K562 (cell line): ENCODE data around the gene TUBB1. TPM values are rescaled to one million over a fixed set of nuclear protein-coding genes. Genes with fewer than 3 reads are reported as not detected.

ENCODE experiments used
- CBX3 ChIP-seq, 2 experiments: IDR thresholded peaks; 1 replicate in 1 of 2; 2 replicates in 1 of 2; pipeline ENCODE4 v1.6.1; 2012; ENCODE audit warnings: inconsistent platforms in 2 of 2, low read length in 2 of 2, borderline replicate concordance in 1 of 2, control low read depth in 1 of 2
- HNRNPL ChIP-seq: fragments of 200-400 bp; formaldehyde crosslinking; IDR thresholded peaks from 2 replicates; pipeline ENCODE4 v1.6.1; 2017; ENCODE audit warnings: low read depth, mild to moderate bottlenecking, low read length
- NFXL1 ChIP-seq: fragments of 450-650 bp; formaldehyde crosslinking; IDR thresholded peaks from 2 replicates; pipeline ENCODE4 v1.4.0; 2021; ENCODE audit warnings: mild to moderate bottlenecking
- NONO ChIP-seq, 2 experiments: fragments of 200-400 bp in 1 of 2; fragments of 450-650 bp in 1 of 2; formaldehyde crosslinking in 1 of 2; IDR thresholded peaks; 2 replicates each; pipeline ENCODE4 v1.6.1; 2017; ENCODE audit warnings: low read depth in 2 of 2, mild to moderate bottlenecking in 2 of 2, moderate library complexity in 2 of 2, low read length in 1 of 2
- POLR3G ChIP-seq: IDR thresholded peaks from 2 replicates; pipeline ENCODE4 v1.6.1; 2011; ENCODE audit not compliant: insufficient read length, insufficient replicate concordance; ENCODE audit errors: extremely low read depth
- ZNF445 ChIP-seq: fragments of 250-450 bp; sonication (Bioruptor Pico); IDR thresholded peaks from 2 replicates; pipeline ENCODE4 v1.4.0; 2020; ENCODE audit warnings: low read depth, mild to moderate bottlenecking, moderate library complexity
- ZNF79 ChIP-seq: fragments of 250-450 bp; sonication (Bioruptor Pico); IDR thresholded peaks from 2 replicates; pipeline ENCODE4 v1.4.0; 2020; ENCODE audit warnings: low read depth, mild to moderate bottlenecking, moderate library complexity
- polyA plus RNA-seq, 8 experiments: library from polyadenylated mRNA; depleted of rRNA in 4 of 8; stranded (reverse) in 5 of 8; unstranded in 3 of 8; fragments of >200 nt; fragmentation: Nextera tagmentation in 2 of 8; fragmentation: Illumina TruSeq in 1 of 8; extraction: Ambion mirVana in 2 of 8; extraction: Trizol in 1 of 8; gene quantifications; 2 replicates each; pipeline versions ENCODE4 v1.2.1 to v1.2.3, GENCODE V29; 2011 to 2014; ENCODE audit warnings: inconsistent platforms in 1 of 8, missing spikeins in 1 of 8
- total RNA-seq, 7 experiments: library from RNA; depleted of rRNA in 6 of 7; stranded (reverse); fragments of >200 nt in 6 of 7; fragmentation: Illumina TruSeq in 2 of 7; extraction: Trizol in 2 of 7; gene quantifications; 2 replicates each; pipeline versions ENCODE4 v1.2.1 to v1.2.3, GENCODE V29; 2011 to 2021; ENCODE audit warnings: low replicate concordance in 1 of 7
- TF ChIP-seq, protein P1 (sequence below): fragments of 200-600 bp; sonication (generic); IDR thresholded peaks from one replicate; pipeline ENCODE4 v1.6.1; 2012; ENCODE audit warnings: mild to moderate bottlenecking, low read depth, low read length, inconsistent platforms
- TF ChIP-seq, protein P2 (sequence below): fragments of 250-450 bp; sonication (Bioruptor Pico); IDR thresholded peaks from 2 replicates; pipeline ENCODE4 v1.8.0; 2021; ENCODE audit warnings: borderline replicate concordance, mild to moderate bottlenecking, moderate library complexity; ENCODE audit not compliant: poor library complexity, severe bottlenecking
- TF ChIP-seq, protein P3 (sequence below): sonication (generic); formaldehyde crosslinking; IDR thresholded peaks from 2 replicates; pipeline ENCODE4 v1.8.1; 2022; ENCODE audit warnings: missing genetic modification reagents
- TF ChIP-seq, protein P4 (sequence below), 2 experiments: IDR thresholded peaks; 2 replicates each; pipeline ENCODE4 v1.6.1; 2011; ENCODE audit warnings: borderline replicate concordance in 1 of 2, control low read depth in 1 of 2, low read depth in 1 of 2, low read length in 1 of 2, mild to moderate bottlenecking in 1 of 2, mixed read lengths in 1 of 2, moderate library complexity in 1 of 2; ENCODE audit not compliant: insufficient read depth in 1 of 2, insufficient read length in 1 of 2, poor library complexity in 1 of 2, severe bottlenecking in 1 of 2; ENCODE audit errors: extremely low read depth in 1 of 2

Gene TUBB1
- total and polyA plus RNA-seq, 9 of the 15 experiments (the other 6 are each of a cell fraction or from before 2014, with no cell fraction given), result 1.5 to 3.9 (median 2.4) TPM

DNA sequence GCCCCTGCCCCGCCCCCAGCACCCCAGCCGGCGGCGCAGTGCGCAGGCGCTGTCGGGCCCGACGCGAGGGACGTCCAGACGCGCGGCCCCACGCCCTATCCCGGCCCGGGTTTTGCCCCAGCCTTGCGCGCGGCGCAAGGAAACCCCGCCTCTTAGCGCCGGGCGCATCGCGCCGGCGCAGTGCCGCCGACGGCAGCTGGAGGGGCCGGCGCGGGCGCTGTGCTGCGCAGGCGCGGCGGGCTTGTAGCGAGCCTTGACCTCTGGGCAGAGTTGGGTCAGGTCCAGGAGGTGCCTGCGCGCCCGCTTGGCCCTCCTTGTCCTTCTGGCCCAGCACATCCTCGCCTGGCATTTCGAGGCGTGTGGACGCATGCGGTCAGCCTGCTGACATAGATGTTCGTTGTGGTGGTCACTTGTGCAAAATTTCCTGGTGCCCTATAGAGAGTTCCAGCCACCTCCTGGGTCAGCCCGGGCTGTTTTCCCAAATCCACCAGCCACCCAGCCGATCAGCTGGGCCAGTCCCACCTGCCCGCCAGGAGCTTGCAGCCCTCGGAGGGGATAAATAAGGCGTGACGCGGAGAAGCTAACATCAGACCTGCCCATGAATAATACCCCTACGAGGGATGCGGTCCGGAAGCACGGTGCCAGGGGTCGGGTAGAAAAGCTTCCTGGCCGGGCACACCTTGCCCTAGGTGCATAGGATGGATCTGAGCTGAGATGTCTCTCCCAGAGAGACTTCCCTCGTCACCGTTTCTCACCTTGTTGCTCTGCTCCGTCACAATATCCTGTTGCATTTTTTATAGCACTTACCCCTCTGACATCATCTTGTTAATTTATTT is 23.8 kb downstream of the TUBB1 start (continued):
- TF ChIP-seq, protein P1, sequence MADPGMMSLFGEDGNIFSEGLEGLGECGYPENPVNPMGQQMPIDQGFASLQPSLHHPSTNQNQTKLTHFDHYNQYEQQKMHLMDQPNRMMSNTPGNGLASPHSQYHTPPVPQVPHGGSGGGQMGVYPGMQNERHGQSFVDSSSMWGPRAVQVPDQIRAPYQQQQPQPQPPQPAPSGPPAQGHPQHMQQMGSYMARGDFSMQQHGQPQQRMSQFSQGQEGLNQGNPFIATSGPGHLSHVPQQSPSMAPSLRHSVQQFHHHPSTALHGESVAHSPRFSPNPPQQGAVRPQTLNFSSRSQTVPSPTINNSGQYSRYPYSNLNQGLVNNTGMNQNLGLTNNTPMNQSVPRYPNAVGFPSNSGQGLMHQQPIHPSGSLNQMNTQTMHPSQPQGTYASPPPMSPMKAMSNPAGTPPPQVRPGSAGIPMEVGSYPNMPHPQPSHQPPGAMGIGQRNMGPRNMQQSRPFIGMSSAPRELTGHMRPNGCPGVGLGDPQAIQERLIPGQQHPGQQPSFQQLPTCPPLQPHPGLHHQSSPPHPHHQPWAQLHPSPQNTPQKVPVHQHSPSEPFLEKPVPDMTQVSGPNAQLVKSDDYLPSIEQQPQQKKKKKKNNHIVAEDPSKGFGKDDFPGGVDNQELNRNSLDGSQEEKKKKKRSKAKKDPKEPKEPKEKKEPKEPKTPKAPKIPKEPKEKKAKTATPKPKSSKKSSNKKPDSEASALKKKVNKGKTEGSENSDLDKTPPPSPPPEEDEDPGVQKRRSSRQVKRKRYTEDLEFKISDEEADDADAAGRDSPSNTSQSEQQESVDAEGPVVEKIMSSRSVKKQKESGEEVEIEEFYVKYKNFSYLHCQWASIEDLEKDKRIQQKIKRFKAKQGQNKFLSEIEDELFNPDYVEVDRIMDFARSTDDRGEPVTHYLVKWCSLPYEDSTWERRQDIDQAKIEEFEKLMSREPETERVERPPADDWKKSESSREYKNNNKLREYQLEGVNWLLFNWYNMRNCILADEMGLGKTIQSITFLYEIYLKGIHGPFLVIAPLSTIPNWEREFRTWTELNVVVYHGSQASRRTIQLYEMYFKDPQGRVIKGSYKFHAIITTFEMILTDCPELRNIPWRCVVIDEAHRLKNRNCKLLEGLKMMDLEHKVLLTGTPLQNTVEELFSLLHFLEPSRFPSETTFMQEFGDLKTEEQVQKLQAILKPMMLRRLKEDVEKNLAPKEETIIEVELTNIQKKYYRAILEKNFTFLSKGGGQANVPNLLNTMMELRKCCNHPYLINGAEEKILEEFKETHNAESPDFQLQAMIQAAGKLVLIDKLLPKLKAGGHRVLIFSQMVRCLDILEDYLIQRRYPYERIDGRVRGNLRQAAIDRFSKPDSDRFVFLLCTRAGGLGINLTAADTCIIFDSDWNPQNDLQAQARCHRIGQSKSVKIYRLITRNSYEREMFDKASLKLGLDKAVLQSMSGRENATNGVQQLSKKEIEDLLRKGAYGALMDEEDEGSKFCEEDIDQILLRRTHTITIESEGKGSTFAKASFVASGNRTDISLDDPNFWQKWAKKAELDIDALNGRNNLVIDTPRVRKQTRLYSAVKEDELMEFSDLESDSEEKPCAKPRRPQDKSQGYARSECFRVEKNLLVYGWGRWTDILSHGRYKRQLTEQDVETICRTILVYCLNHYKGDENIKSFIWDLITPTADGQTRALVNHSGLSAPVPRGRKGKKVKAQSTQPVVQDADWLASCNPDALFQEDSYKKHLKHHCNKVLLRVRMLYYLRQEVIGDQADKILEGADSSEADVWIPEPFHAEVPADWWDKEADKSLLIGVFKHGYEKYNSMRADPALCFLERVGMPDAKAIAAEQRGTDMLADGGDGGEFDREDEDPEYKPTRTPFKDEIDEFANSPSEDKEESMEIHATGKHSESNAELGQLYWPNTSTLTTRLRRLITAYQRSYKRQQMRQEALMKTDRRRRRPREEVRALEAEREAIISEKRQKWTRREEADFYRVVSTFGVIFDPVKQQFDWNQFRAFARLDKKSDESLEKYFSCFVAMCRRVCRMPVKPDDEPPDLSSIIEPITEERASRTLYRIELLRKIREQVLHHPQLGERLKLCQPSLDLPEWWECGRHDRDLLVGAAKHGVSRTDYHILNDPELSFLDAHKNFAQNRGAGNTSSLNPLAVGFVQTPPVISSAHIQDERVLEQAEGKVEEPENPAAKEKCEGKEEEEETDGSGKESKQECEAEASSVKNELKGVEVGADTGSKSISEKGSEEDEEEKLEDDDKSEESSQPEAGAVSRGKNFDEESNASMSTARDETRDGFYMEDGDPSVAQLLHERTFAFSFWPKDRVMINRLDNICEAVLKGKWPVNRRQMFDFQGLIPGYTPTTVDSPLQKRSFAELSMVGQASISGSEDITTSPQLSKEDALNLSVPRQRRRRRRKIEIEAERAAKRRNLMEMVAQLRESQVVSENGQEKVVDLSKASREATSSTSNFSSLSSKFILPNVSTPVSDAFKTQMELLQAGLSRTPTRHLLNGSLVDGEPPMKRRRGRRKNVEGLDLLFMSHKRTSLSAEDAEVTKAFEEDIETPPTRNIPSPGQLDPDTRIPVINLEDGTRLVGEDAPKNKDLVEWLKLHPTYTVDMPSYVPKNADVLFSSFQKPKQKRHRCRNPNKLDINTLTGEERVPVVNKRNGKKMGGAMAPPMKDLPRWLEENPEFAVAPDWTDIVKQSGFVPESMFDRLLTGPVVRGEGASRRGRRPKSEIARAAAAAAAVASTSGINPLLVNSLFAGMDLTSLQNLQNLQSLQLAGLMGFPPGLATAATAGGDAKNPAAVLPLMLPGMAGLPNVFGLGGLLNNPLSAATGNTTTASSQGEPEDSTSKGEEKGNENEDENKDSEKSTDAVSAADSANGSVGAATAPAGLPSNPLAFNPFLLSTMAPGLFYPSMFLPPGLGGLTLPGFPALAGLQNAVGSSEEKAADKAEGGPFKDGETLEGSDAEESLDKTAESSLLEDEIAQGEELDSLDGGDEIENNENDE, result no peak
- TF ChIP-seq, protein P2, sequence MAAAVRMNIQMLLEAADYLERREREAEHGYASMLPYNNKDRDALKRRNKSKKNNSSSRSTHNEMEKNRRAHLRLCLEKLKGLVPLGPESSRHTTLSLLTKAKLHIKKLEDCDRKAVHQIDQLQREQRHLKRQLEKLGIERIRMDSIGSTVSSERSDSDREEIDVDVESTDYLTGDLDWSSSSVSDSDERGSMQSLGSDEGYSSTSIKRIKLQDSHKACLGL (CRISPR knock-in tag), result no peak
- TF ChIP-seq ZNF445 (no peak), POLR3G (no peak), ZNF79 (CRISPR knock-in tag) (no peak), HNRNPL (no peak), NFXL1 (CRISPR knock-in tag) (no peak), CBX3 (IDR thresholded peaks at IDR 0.05; ENCODE audit: borderline replicate concordance in 1 of 2, low read length in 2 of 2) (no peak), NONO (IDR thresholded peaks at IDR 0.05; ENCODE audit: low read depth in 2 of 2, low read length in 1 of 2) (no peak)
- TF ChIP-seq, protein P3, sequence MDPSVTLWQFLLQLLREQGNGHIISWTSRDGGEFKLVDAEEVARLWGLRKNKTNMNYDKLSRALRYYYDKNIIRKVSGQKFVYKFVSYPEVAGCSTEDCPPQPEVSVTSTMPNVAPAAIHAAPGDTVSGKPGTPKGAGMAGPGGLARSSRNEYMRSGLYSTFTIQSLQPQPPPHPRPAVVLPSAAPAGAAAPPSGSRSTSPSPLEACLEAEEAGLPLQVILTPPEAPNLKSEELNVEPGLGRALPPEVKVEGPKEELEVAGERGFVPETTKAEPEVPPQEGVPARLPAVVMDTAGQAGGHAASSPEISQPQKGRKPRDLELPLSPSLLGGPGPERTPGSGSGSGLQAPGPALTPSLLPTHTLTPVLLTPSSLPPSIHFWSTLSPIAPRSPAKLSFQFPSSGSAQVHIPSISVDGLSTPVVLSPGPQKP, result no peak
- TF ChIP-seq, protein P4, sequence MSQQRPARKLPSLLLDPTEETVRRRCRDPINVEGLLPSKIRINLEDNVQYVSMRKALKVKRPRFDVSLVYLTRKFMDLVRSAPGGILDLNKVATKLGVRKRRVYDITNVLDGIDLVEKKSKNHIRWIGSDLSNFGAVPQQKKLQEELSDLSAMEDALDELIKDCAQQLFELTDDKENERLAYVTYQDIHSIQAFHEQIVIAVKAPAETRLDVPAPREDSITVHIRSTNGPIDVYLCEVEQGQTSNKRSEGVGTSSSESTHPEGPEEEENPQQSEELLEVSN (IDR thresholded peaks at IDR 0.05; ENCODE audit: borderline replicate concordance in 1 of 2, extremely low read depth in 1 of 2, insufficient read depth in 1 of 2, insufficient read length in 1 of 2, low read depth in 1 of 2, low read length in 1 of 2, poor library complexity in 1 of 2, severe bottlenecking in 1 of 2), result peak in 1 of 2 experiments; percentile 75
